NB4 (cell line): Measurements from ENCODE around the gene FAXDC2.
A peak's percentile ranks its signal among the peaks of the same experiment; 100 is the strongest.

Experiments
- DNase-seq: peaks from one replicate; pipeline ENCODE4 v3.0.0; 2010; ENCODE audit warnings: low read depth
- H3K4me3 ChIP-seq: one replicate; pipeline ENCODE4 v1.5.1; 2011; ENCODE audit warnings: mild to moderate bottlenecking, low read depth, low read length, moderate library complexity
- MYC ChIP-seq: IDR thresholded peaks from 2 replicates; pipeline ENCODE4 v1.6.1; 2011; ENCODE audit warnings: low read depth, low read length
- POLR2A ChIP-seq: IDR thresholded peaks from 2 replicates; pipeline ENCODE4 v1.6.1; 2011; ENCODE audit warnings: mild to moderate bottlenecking; ENCODE audit not compliant: insufficient read length; ENCODE audit errors: extremely low read depth
- TF ChIP-seq, protein P1 (sequence below): IDR thresholded peaks from 2 replicates; pipeline ENCODE4 v1.6.1; 2011; ENCODE audit warnings: low read depth, low read length
- TF ChIP-seq, protein P2 (sequence below): IDR thresholded peaks from one replicate; pipeline ENCODE4 v1.5.1; 2012; ENCODE audit warnings: low read depth, low read length

Gene FAXDC2

GRCh38 chr5:154865466-154866184 lies 15.2 kb upstream of the FAXDC2 start:
- no peak overlapping the region for H3K4me3 ChIP-seq
- no peak for TF ChIP-seq POLR2A
- TF ChIP-seq, protein P1, sequence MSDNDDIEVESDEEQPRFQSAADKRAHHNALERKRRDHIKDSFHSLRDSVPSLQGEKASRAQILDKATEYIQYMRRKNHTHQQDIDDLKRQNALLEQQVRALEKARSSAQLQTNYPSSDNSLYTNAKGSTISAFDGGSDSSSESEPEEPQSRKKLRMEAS: no peak
- TF ChIP-seq, protein P2, sequence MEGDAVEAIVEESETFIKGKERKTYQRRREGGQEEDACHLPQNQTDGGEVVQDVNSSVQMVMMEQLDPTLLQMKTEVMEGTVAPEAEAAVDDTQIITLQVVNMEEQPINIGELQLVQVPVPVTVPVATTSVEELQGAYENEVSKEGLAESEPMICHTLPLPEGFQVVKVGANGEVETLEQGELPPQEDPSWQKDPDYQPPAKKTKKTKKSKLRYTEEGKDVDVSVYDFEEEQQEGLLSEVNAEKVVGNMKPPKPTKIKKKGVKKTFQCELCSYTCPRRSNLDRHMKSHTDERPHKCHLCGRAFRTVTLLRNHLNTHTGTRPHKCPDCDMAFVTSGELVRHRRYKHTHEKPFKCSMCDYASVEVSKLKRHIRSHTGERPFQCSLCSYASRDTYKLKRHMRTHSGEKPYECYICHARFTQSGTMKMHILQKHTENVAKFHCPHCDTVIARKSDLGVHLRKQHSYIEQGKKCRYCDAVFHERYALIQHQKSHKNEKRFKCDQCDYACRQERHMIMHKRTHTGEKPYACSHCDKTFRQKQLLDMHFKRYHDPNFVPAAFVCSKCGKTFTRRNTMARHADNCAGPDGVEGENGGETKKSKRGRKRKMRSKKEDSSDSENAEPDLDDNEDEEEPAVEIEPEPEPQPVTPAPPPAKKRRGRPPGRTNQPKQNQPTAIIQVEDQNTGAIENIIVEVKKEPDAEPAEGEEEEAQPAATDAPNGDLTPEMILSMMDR: no peak
- TF ChIP-seq MYC: no peak
- DNase-seq: no peak

- H3K4me3 ChIP-seq: peak overlapping the region; percentile 19
- peak; percentile 14 for DNase-seq
- TF ChIP-seq POLR2A: no peak
- TF ChIP-seq, protein P1: no peak
- no peak for TF ChIP-seq MYC
- TF ChIP-seq, protein P2: no peak
These were observed 13.1 kb upstream of the FAXDC2 start for GRCh38 chr5:154863291-154864080.

GRCh38 chr5:154862766-154863165 lies 12.4 kb upstream of the FAXDC2 start:
- TF ChIP-seq POLR2A (no peak), MYC (no peak)
- TF ChIP-seq, protein P1: no peak
- TF ChIP-seq, protein P2: no peak
- no peak for DNase-seq
- peak overlapping the region; percentile 6 for H3K4me3 ChIP-seq

GRCh38 chr5:154861946-154862345 lies 11.5 kb upstream of the FAXDC2 start:
- no peak for DNase-seq
- TF ChIP-seq, protein P2: no peak
- no peak for TF ChIP-seq POLR2A
- TF ChIP-seq, protein P1: no peak
- no peak for TF ChIP-seq MYC
- H3K4me3 ChIP-seq: no peak overlapping the region

DNA sequence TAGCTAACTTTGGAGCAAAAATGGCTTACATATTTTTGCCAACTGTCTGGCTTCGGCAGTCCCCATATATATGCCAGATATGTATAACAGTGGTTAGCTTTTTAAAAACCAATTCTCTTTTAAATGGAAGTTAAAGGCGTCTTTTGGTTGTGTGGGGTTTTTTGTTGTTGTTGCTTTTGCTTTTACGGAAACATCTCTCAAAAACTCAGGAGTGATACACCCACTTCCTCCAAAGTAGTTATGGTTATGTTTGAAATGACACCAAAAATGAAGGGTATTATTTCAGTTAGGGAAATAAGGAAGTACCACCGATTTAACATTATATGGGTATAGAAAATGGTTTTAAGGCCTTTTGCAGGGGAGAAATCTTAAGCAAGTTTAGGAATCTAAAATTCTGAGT lies 10.4 kb upstream of the FAXDC2 start:
- DNase-seq: peak; percentile 59
- TF ChIP-seq, protein P2: no peak
- TF ChIP-seq, protein P1: no peak
- no peak for TF ChIP-seq MYC
- TF ChIP-seq POLR2A: no peak

More for the DNA sequence above, 10.4 kb upstream of the FAXDC2 start:
- H3K4me3 ChIP-seq: peak overlapping the region; percentile 99
